ENCODE results near the gene CCDC57. TPM values are rescaled to one million over a fixed set of nuclear protein-coding genes. Genes with fewer than 3 reads are reported as not detected.

CCDC57 gene
- total and polyA plus RNA-seq, 2 experiments from 2014 or later, result 15.7 to 29.8 TPM

GRCh38 chr17:82126556-82127314, 85.9 kb downstream of the CCDC57 start:
- H3K79me2 ChIP-seq, result no peaks in the 10 kb centered on the region
- H3K4me1 ChIP-seq (ENCODE audit: insufficient read depth), result no peaks in the 10 kb centered on the region
- H3K27me3 ChIP-seq, result no peaks in the 10 kb centered on the region
- no peaks in the 10 kb centered on the region for H3K36me3 ChIP-seq (replicated peaks; ENCODE audit: insufficient read depth, low read depth)
- no peaks in the 10 kb centered on the region for H3K9me2 ChIP-seq (replicated peaks; ENCODE audit: insufficient read depth)
- no peak overlapping the region for H2AFZ ChIP-seq
- H3K4me2 ChIP-seq, result no peak overlapping the region
- DNase-seq (ENCODE audit: low spot score), result no peak
- TF ChIP-seq CTCF (IDR thresholded peaks at IDR 0.05; ENCODE audit: poor library complexity) (no peak), EZH2 (IDR thresholded peaks at IDR 0.05; ENCODE audit: borderline replicate concordance) (no peak), EZH2phosphoT487 (IDR thresholded peaks at IDR 0.05; ENCODE audit: low read depth, severe bottlenecking, unreplicated experiment) (no peak)
- no peak overlapping the region for H3K4me3 ChIP-seq
- WGBS (ENCODE audit: low lambda C conversion rate, missing lambda C conversion rate), result 91% methylated on average over 35 of the region's 35 CpGs
- no peaks in the 10 kb centered on the region for H4K20me1 ChIP-seq (ENCODE audit: insufficient read depth, poor library complexity, severe bottlenecking)
- no peaks in the 10 kb centered on the region for H3K9me3 ChIP-seq (ENCODE audit: low read depth)
- H3K27ac ChIP-seq, result no peak overlapping the region

- 67% methylated on average over 4 of the region's 4 CpGs for WGBS (ENCODE audit: low lambda C conversion rate, missing lambda C conversion rate)
- Histone ChIP-seq H3K9me2 (replicated peaks; ENCODE audit: insufficient read depth) (no peaks in the 10 kb centered on the region), H3K36me3 (replicated peaks; ENCODE audit: insufficient read depth, low read depth) (no peaks in the 10 kb centered on the region), H3K27me3 (no peaks in the 10 kb centered on the region), H4K20me1 (ENCODE audit: insufficient read depth, poor library complexity, severe bottlenecking) (no peaks in the 10 kb centered on the region), H2AFZ (no peak overlapping the region), H3K4me3 (no peak overlapping the region), H3K79me2 (no peaks in the 10 kb centered on the region), H3K9me3 (ENCODE audit: low read depth) (no peaks in the 10 kb centered on the region), H3K27ac (no peak overlapping the region), H3K4me1 (ENCODE audit: insufficient read depth) (peaks cover 10% of the 10 kb centered on the region), H3K4me2 (no peak overlapping the region)
- DNase-seq (ENCODE audit: low spot score), result no peak
- TF ChIP-seq EZH2phosphoT487 (IDR thresholded peaks at IDR 0.05; ENCODE audit: low read depth, severe bottlenecking, unreplicated experiment) (no peak), CTCF (IDR thresholded peaks at IDR 0.05; ENCODE audit: poor library complexity) (no peak), EZH2 (IDR thresholded peaks at IDR 0.05; ENCODE audit: borderline replicate concordance) (no peak)
These were observed 88.5 kb downstream of the CCDC57 start for GRCh38 chr17:82124101-82124500.

GRCh38 chr17:82121660-82122629, 90.7 kb downstream of the CCDC57 start:
- no peaks in the 10 kb centered on the region for H3K9me3 ChIP-seq (ENCODE audit: low read depth)
- H2AFZ ChIP-seq, result no peak overlapping the region
- H3K27ac ChIP-seq, result peak overlapping the region; percentile 79
- H3K4me3 ChIP-seq, result no peak overlapping the region
- no peaks in the 10 kb centered on the region for H4K20me1 ChIP-seq (ENCODE audit: insufficient read depth, poor library complexity, severe bottlenecking)
- H3K36me3 ChIP-seq (replicated peaks; ENCODE audit: insufficient read depth, low read depth), result no peaks in the 10 kb centered on the region
- H3K9me2 ChIP-seq (replicated peaks; ENCODE audit: insufficient read depth), result no peaks in the 10 kb centered on the region
- no peak overlapping the region for H3K4me2 ChIP-seq
- H3K27me3 ChIP-seq, result no peaks in the 10 kb centered on the region
- peaks cover 20% of the 10 kb centered on the region for H3K4me1 ChIP-seq (ENCODE audit: insufficient read depth)
- DNase-seq (ENCODE audit: low spot score), result peak; percentile 13
- H3K79me2 ChIP-seq, result no peaks in the 10 kb centered on the region
- TF ChIP-seq EZH2phosphoT487 (IDR thresholded peaks at IDR 0.05; ENCODE audit: low read depth, severe bottlenecking, unreplicated experiment), result no peak
- no peak for TF ChIP-seq EZH2 (IDR thresholded peaks at IDR 0.05; ENCODE audit: borderline replicate concordance)
- TF ChIP-seq CTCF (IDR thresholded peaks at IDR 0.05; ENCODE audit: poor library complexity), result no peak
- WGBS (ENCODE audit: low lambda C conversion rate, missing lambda C conversion rate), result 65% methylated on average over 32 of the region's 32 CpGs

Data from hepatocyte (in vitro differentiated cells).